GM19463 (cell line): ENCODE measurements around the gene PLCH2.

Source experiments
- ATAC-seq: cut with Tn5 transposase; IDR thresholded peaks from one replicate; pipeline ENCODE4 v1.9.1; 2021; ENCODE audit warnings: mild to moderate bottlenecking, moderate library complexity; ENCODE audit not compliant: unreplicated experiment

PLCH2 gene

DNA sequence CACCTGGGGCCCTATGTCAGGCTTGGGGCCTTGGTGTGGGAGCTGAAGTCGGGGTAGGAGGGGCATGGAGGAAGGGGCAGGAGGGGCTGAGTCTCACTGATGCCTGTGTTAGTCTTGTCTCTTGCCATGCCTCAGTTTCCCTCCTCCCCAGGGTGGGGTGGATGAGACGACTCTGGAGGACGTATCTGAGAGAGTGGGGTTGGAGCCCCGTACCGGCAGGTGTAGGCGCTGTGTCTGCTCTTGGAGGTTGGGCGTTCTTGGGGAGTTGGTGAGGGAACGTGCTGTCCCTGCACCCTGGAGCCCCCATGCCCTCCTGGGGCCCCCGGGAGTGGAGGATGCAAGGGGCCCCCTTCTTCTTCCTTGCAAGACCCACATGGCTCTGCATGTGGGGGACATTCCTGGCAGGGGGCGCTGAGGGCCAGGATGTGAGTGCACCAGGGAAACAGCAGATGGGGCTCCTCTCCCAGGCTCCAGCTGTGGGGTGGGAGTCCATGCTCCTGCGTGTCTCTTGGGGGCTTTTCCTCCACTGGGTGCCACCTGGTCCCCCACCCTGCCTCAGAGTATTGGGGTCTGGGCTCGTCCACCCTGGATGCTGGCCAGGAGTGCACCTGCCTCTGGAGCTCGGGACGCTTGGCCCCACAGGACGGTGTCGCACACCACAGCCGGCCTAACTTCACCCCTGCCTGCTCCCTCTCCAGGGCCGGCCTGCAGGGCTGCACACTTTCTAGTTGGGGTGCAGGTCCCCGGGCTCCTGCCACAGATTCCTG lies 78.7 kb downstream of the PLCH2 start:
- ATAC-seq: no peak
